Stimulated activated naive CD8-positive, alpha-beta T cell treated with anti-CD3 and anti-CD28 coated beads, Interleukin-15, Interleukin-2, amounts not matched to agents 100 U/mL and 50 U/mL, for 24 hours (primary cell): Measurements from ENCODE around the gene TEF.

Experiments
- ATAC-seq: fragments of 150-1000 bp; cut with Tn5 transposase; one replicate; pipeline ENCODE4 v1.10.0; 2021
- DNase-seq: peaks from one replicate; pipeline ENCODE4 v3.0.0; 2021

The TEF gene

DNA sequence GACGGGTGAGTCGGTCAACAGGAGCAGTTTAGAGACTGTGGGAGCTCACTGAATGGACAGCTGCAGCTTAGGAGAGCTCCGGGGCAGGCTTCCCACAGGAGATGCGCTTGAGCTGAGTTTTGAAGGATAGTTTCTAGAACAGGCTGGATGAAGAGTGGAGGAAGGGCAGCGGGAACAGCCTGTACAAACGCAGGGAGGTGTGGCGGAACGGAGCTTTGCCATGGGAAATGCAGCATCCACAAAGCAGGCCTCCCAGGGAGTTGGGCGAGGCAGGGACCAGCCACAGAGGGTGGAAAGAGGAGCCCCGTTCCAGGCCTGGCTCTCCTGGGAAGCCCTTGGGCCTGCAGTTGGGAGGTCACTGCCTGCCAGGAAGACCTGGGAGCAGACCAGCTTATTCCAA is 26.8 kb upstream of the TEF start:
- ATAC-seq (no peak), DNase-seq (no peak)

DNA sequence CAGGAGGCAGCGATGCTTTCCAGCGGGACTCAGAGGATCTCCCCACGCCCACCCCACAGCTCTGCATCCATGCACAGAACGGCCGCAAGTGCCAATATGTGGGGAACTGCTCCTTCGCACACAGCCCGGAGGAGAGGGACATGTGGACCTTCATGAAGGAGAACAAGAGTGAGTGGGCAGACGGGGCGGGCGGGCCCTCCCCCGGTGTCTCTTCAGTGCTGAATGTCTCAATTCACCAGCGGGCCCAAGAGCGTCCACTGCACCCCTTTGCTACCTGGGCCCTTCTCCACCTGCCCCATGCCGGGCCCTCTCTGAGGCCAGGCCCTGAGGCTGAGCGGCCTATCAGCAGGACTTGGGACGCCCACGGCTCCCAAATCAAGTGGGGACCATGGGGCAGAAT is 25.8 kb upstream of the TEF start:
- DNase-seq (no peak), ATAC-seq (no peak)

DNA sequence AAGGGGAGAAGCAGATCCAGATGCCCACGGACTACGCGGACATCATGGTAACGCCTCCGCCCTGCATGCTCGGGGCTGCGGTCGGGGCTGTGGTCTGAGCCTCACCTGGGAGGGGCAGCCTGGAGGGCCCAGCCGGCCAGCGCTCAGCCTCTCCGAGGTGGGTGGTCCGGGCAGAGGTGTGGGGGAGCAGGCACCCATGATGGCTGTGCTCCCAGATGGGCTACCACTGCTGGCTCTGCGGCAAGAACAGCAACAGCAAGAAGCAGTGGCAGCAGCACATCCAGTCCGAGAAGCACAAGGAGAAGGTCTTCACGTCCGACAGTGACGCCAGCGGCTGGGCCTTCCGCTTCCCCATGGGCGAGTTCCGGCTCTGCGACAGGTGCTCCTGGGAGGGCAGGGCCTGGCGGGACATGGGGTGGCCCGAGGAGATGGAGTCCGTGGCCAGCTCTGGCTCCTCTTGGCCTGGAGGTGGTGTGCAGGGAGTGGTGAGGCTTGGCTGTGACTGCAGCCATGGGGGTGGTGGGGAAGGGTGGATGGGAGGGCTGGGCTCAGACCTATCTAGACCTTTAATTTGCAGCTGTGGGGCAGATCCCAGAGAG is 25.2 kb upstream of the TEF start:
- DNase-seq (no peak), ATAC-seq (no peak)

DNA sequence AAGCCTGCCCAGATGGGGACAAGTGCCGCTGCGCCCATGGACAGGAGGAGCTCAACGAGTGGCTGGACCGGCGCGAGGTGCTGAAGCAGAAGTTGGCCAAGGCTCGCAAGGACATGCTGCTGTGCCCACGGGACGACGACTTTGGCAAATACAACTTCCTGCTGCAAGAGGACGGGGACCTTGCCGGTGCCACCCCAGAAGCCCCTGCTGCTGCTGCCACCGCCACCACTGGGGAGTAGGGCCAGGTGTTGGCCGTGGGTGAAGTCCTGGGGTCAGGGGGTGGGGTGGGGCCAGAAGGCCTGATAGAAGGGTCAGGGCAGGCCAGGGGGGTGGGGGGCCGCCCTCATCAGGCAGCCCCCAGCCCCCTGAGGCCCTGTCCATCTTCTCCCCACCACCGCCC is 24.6 kb upstream of the TEF start:
- ATAC-seq = no peak

DNA sequence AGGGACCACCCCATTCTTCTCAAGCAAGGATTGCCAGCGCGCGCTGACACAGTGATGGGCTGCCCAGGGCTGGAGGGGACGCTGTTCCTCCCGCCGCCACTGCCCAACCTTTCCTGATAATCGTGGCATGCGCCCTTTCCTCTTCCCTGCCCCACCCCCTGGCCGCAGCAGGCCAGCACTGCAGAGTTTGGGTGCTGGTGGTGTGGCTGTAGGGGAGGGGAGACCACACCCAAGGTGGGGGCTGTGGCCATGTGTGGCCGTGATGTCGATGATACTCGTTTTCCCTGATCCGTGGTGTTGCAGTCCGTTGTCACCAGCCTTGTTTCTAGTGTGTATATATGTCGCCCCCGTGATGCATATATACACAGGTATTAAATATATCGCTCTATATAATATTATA is 22.8 kb upstream of the TEF start:
- no peak for ATAC-seq
- DNase-seq = no peak

More for the DNA sequence above, 24.6 kb upstream of the TEF start:
- DNase-seq = no peak

DNA sequence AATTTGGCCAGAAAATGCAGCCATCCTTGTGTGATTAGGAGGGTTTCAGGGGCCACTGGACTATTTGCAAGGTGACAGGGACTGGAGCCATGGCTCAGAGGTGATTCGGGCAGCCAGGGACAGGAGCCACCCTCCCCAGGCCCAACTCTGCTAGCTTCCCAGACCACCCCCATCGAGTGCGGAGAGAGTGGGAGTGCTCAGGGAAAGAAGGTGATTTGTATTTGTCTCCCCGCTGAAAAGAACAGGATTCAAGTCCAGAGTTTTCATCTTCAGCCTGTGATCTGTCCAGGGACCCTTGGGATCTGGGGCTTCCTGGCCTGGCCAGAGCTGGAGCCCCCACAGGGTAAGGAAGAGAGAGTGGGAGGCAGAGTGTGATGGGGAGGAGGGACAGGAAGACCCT is 22.4 kb upstream of the TEF start:
- DNase-seq (no peak), ATAC-seq (no peak)

DNA sequence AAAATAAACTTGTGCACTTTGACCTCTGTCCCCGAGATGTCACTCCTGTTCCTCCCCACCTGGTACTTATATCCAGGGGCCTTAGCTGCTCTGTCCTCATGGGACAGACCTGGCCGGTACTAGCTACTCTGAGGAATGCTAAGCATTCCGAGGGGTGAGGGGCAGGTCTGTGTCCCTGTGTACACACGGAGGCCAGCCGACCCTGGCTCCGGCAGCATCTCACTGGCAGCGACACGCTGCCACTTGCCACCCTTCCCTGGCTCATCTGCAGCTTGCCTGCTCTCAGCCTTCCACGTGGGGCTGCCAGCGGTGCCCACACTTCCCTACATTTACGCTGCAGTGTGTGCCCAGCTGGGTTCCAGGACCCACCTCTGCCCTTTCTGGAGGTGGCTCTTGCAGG is 21.6 kb upstream of the TEF start:
- ATAC-seq (no peak), DNase-seq (no peak)

DNA sequence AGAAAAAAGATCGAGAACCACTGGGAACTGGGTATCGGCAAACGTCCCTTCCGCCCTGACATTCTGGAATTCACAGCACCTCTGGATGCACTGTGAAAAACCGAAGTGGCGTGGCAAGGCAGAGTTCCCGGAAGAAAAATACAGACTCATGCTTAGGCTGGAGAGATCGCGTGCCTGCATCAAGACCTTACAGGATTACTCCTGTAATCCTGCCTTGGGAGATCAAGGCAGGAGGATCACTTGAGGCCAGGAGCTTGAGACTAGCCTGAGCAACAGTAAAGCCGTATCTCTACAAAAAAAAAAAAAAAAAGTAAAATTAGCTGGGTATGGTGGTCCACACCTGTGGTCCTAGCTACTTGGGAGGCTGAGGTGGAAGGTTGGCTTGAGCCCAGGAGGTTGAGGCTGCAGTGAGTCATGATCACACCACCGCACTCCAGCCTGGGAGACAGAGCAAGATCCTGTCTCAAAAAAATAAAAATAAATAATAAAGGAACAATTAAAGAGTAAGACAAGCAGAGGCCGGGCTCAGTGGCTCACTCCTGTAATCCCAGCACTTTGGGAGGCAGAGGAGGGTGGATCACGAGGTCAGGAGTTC is 19.9 kb upstream of the TEF start:
- DNase-seq = no peak
- ATAC-seq = no peak

DNA sequence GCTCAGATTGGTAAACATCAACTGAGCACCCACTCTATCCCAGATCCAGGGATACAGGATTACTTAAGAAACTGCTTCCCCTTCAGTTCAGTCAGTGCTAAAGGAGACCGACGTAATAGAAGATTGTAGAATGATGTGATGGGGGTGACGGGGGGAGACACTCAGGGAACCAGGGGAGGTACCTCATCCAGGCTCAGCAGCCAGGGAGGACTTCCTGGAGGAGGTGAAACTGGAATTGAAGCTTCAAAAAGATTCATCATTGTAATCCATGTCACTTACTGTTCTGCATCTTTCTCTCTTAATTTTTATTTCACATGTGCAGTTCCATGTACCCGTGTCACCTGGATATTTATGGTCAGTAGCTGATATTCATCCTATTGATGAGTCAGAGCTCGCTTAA is 19.1 kb upstream of the TEF start:
- no peak for DNase-seq
- no peak for ATAC-seq

DNA sequence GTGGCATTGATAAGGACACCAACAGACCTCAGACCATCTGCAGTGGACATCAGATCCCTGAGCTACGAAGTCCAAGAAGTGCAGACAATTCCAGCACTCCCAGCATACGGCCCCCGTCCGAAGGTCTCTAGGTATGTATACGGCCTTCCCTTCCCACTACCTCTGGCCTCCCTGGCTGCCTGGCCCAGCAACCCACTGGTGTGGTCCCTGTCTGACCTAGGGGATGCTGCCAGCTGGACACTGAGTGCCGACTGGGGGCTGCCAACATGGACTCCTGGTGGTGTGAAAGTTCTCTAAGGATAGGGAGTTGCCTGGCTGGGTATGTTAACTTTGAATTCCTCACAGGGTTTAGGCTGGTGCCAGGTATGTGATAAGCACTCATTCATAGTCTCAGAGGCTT is 17.5 kb upstream of the TEF start:
- DNase-seq = no peak
- ATAC-seq = no peak

DNA sequence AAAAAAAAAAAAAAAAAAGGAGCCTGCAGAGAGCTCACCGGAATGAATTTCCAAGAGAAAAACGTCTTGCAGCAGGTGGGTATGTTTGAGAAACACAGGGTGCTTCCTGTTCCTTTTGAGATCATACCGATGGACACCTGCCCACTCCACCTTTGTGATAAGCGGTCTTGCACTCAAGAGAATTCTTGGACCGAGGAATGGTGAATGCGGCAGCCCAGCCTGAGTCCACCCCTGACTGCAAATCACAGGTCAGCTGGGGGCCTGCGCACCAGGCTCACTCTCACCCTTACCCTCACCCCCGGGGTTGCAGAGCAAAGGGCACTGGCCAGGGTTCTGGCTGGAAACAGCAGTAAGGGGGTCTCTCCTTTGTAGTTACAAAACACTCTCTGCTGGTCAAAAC is 16.8 kb upstream of the TEF start:
- DNase-seq = no peak
- no peak for ATAC-seq

DNA sequence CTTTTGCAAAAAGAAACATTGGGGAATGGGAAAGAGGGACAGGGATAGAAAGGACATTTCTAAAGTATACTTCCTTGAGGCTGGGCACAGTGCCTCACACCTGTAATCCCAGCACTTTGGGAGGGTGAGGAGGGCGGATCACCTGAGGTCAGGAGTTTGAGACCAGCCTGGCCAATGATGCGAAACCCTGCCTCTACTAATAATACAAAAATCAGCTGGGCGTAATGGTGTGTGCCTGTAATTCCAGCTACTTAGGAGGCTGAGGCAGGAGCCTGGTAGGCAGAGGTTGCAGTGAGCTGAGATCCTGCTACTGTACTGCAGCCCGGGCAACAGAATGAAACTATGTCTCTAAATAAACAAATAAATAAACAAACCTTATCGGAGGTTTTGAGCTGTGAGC is 16.3 kb upstream of the TEF start:
- DNase-seq (no peak), ATAC-seq (no peak)

DNA sequence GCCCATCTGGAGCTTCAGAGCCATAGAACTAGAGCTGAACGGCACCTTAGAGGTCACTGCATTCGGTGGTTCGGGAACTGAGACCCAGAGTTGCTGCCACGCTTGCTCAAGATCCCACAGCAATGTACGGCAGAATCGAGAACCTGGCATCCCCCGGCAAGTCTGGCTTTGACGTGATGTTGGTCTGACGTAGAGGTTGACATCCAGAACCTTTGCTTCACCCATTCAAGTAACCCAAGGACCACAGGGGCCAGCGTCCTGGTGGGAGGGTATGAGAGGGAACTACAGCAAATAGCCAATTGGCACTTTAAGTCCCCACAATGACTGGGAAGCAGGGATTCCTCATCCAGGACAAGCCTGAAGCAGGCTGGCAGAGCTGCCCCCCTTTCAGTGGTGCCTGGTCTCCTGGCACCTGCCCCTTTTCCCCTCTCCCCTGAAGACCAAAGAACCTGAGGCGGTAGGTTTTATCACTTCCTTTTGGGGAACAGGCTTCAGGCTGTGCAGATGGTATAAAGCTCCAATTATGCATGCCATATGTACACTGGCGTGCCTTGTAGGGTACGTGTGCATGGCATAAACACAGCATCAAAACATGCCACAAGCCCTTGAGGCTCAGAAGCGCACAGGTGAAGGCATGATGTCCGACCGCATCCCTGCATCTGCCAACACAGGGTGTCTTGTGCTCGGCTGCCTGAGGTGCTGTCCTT is 15.3 kb upstream of the TEF start:
- ATAC-seq (no peak), DNase-seq (no peak)

DNA sequence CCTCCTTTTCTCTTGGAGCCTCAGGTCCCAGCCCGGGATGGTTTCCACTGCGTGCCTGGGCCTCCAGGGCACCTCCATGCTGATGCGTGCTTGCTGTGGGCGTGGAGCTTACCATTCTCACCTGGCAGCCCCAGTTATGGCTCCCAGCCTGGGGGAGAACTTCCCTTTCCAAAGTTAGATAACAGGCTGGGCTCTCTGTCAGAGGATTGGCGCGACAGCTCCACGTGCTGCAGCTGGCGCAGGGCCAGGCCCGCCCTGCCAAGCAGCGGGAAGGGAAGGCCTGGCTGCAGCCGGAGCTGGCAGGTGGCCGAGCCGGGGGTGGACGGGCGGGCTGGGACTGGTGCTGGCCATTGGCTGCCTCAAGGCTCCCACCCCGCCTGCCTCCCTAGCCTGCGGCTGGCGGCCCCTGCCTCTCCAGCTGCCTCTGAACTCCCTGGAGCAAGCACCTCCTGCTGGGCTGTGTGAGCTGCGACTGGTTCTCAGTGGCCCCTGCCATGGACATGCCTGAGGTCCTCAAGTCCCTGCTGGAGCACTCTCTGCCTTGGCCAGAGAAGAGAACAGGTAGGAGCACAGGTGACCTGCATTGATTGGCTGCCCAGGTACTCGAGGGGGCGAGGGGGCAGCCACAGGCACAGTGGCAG is 14.6 kb upstream of the TEF start:
- DNase-seq = peak; percentile 20

DNA sequence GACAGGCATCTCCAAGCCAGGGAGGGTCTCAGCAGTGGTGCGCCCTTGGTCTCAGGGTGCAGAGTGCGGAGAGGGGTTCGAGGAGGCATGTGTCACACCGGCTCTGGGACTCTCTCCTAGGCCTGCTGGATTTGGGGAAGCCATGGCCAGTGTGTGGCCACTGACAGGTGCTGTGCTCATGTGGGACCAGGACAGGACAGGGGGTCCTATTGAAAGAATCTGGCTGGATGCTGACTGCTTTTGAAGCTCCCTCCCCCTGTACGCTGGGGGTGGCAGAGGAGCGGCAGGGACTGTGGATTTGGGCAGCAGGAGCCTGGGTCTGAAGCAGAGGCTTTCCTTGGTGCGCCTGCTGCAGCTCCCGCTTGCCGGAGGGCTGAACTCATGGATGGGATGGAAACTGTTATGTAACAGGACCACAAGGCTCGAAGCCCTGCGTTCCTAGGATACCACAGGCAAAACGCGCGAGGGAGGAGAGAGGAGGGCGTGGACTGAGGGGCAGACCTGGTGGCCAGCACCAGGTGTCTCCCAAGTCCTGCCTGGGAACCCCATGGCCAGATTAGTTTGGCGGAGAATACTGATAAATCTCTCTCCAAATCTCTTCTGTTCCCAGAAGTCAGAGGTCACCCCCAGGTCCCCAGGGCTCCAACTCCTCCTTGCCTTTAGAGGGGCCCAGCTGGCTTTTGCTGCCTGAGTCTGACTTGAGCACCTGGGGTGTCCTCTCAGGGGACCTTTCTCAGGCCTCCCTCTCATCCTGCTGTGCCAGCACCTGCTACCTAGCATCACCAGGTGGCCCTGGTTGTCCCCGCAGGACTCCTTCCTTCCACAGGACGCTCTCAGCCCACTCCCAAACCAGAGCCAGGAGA is 13.8 kb upstream of the TEF start:
- DNase-seq = no peak
- no peak for ATAC-seq

More for the DNA sequence above, 14.6 kb upstream of the TEF start:
- ATAC-seq = peak; percentile 22

DNA sequence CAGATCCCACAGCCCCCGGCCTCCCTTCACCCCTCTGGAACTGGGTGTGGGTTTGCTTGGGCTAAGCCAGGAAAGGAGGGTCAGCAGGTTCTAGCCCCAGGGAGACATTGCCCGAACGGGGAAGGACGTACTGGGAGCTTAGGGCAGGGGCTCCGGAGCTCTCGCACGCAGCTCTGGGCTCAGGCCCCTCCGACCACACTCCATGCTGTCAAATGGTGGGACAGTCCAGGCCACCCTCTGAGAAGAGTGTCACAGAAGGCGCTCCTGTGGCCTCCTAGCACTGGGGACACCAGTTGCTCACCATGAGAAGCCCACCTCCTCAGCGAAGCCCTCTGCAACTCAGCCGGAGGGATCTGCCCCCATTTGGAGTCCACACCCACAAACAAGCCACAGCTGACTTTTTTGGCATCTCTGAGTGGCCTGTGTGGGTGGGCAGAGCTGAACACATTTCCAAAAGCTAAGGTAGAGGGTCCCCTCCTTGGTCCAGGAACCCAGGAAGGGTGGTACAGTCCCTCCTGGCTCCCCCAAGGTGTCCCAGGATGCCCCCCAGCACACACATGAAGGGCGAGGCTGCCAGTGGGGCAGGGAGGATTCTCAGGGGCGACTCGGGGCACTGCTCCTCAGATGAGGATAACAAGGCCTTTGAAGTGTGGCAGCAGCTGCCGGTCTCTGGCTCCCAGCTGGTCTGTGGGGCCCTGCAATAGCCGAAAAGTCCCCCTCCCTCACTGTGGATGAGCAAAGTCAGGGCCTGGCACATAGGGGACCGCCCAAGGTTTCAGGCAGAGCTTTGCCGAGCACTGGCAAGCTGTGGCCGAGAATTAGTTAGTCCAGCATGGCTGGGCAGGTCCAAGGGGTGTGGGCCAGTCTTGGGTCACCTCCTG is 13.0 kb upstream of the TEF start:
- DNase-seq = no peak
- no peak for ATAC-seq

DNA sequence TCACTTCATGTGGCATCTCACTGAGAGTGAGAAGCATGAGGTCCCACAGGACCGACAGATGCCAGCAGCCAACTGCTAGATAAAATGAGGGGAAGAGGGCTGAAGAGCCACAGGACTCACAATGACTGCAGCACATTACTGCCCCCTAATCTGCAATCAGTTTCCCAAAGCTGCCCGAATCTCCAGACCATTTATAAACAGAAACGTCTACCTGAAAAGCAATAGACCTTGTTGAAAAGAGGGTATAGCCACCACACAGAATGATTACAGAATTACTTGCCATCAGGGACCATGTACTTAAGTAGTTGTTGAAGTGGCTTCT is 12.4 kb upstream of the TEF start:
- no peak for DNase-seq
- no peak for ATAC-seq

DNA sequence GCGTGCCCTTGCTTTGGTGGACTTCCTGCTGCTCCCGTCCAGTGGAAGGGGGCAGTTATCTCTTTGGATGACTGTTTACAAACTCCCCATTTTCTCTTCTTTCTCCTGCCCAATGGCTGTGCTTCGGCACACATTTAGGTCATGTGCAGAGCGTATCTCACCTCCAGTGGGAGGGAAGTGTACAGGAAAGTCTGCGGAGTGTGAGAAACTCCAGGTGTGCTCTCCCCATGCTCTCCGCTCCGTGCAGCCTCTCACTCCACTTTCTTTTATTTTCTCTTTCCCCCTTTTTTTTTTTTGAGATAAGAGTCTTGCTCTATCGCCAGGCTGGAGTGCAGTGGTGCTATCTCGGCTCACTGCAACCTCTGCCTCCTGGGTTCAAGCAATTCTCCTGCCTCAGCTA is 11.9 kb upstream of the TEF start:
- DNase-seq = no peak

DNA sequence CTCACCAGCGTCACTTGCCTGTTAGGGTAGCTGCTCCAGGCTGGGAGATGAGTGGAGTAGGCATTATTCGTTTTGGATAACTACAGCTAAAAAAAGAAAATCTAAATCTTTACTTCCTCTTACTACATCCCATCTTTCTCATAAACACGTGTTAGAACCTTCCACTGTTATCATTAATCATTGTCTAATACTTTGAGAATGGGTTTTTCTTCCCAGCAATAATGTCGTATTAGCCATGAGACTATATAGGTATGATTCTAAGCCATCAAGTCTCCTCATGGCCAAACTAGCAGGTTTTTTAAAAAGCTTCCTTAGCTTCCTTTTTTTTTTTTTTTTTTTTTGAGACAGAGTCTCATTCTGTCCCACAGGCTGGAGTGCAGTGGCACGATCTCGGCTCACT is 3.9 kb upstream of the TEF start:
- DNase-seq (no peak), ATAC-seq (no peak)

More for the DNA sequence above, 11.9 kb upstream of the TEF start:
- no peak for ATAC-seq

DNA sequence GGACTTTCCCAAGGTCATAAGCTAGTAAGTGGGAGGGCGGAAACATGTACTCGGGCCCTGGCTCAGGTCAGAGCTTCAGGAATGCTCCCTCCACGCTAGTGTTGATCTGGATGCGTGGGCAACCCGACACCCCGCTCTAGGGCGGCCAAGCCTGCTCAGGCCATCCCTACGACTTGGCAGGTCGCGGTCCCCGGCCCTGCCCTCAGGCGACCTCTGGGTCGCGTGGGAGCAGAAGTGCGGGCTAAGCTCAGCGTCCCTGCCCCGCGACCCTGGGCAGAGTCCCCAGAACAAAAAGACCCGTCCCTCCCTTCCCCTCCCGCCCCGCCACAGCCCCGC is 781 bp upstream of the TEF start:
- ATAC-seq (no peak), DNase-seq (no peak)

DNA sequence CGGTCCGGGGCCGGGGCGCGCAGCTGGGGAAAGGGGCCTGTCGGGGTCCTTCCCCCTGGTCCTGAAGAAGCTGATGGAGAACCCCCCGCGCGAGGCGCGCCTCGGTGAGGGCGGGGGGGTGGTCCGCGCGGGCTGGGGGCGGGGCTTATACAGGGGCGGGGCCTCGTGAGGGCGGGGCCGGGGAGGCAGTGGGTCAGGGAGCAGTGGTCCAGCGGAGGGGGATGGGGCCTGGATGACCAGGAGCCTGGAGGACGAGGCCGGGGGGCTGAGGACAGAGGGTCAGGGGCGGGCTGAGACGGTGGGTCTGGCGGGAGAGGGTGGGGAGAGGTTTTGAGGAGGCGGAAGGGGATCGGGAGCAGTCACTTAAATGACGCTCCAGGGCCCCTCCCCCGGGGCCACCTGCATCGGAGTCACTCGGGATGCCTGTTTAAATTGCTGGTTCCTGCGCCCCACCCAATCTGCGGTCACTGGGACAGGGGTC is 396 bp downstream of the TEF start:
- ATAC-seq = peak; percentile 34
- peak; percentile 63 for DNase-seq

DNA sequence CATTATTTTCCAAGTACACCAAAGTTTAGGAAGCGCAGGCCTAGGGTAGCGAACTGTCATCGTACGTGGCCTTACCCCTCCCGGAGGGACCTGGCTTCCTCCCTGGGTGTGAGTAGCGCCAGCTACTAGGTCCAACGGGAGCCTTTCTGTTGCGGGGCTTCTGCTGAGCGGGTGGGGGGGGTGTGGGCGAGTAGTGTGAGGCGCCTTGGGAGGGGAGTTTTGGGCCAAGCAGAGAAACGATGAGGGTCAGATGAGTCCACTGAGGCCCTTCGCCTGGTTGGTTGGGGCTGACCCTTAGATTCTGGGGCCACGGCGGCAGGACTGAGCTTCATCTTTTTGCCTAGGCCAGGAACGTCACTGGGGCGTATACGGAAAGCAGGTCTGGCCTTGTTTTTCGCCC is 868 bp downstream of the TEF start:
- ATAC-seq (no peak), DNase-seq (peak; percentile 10)
